BE2C (cell line): ENCODE data around the gene RNF14.

ENCODE experiments used
- DNase-seq: peaks from one replicate; pipeline ENCODE4 v3.0.0-alpha.2; 2020
- H3K27me3 ChIP-seq: fragments of 250-450 bp; sonication (Bioruptor Pico); 2 replicates; pipeline ENCODE4 v1.5.1; 2020; ENCODE audit warnings: mild to moderate bottlenecking
- H3K36me3 ChIP-seq: fragments of 250-450 bp; sonication (Bioruptor Pico); 2 replicates; pipeline ENCODE4 v1.5.1; 2020; ENCODE audit warnings: mild to moderate bottlenecking
- H3K4me1 ChIP-seq: fragments of 250-450 bp; sonication (Bioruptor Pico); 2 replicates; pipeline ENCODE4 v1.5.1; 2020
- H3K4me3 ChIP-seq: 2 replicates; pipeline ENCODE4 v1.5.1; 2011; ENCODE audit warnings: low read depth, low read length
- H3K9me3 ChIP-seq: fragments of 250-450 bp; sonication (Bioruptor Pico); 2 replicates; pipeline ENCODE4 v1.5.1; 2020
- CTCF ChIP-seq: IDR thresholded peaks from 2 replicates; pipeline ENCODE4 v1.5.1; 2012; ENCODE audit warnings: mild to moderate bottlenecking, low read depth, low read length

The RNF14 gene

GRCh38 chr5:141986072-141986471 is 17.2 kb downstream of the RNF14 start:
- Histone ChIP-seq H3K36me3 (peaks cover 51% of the 10 kb centered on the region), H3K4me1 (no peaks in the 10 kb centered on the region), H3K27me3 (no peaks in the 10 kb centered on the region), H3K9me3 (no peaks in the 10 kb centered on the region), H3K4me3 (no peak overlapping the region)
- TF ChIP-seq CTCF, result no peak
- DNase-seq, result no peak

- H3K4me3 ChIP-seq, result no peak overlapping the region
- no peak for DNase-seq
- peaks cover 41% of the 10 kb centered on the region for H3K36me3 ChIP-seq
- TF ChIP-seq CTCF, result no peak
- H3K4me1 ChIP-seq, result no peaks in the 10 kb centered on the region
- H3K27me3 ChIP-seq, result no peaks in the 10 kb centered on the region
- no peaks in the 10 kb centered on the region for H3K9me3 ChIP-seq
Observed at GRCh38 chr5:141989720-141990119, 20.8 kb downstream of the RNF14 start.

- peak; percentile 79 for DNase-seq
- Histone ChIP-seq H3K36me3 (peaks cover 21% of the 10 kb centered on the region), H3K27me3 (no peaks in the 10 kb centered on the region), H3K9me3 (no peaks in the 10 kb centered on the region), H3K4me1 (no peaks in the 10 kb centered on the region), H3K4me3 (no peak overlapping the region)
- peak; percentile 91 for TF ChIP-seq CTCF
Observed at GRCh38 chr5:141992349-141992963, 23.6 kb downstream of the RNF14 start.

DNA sequence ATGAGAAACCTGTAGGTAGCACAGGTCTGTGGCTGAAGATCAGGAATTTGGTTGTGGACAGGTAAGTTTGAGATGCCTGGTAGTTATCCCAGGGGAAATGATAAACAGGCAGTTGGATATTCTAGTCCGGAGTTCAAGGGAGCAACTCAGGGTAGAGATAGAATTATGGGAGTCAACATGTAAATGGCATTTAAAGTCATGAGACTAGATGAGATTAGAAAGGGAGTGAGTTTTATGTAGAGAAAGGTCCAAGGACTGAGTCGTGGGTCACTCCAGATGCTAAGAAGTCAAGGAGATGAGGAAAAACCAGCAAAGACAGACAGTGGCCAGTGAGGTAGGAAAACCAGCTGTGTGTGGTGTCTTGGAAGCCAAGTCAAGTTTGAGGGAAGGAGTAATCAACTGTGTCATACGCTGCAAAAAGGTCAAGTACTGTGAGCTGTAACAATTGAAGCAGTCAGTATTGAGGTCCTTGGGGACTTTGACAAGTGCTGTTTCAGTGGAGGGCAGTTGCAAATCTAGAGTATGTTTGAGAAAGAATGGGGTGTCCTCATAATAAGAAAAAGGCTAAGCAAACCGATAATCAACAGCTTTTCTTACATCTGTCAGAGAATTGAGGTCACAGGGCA is 25.7 kb downstream of the RNF14 start:
- TF ChIP-seq CTCF, result no peak
- no peaks in the 10 kb centered on the region for H3K9me3 ChIP-seq
- H3K36me3 ChIP-seq, result peaks cover 22% of the 10 kb centered on the region
- H3K27me3 ChIP-seq, result no peaks in the 10 kb centered on the region
- DNase-seq, result no peak
- H3K4me1 ChIP-seq, result no peaks in the 10 kb centered on the region
- no peak overlapping the region for H3K4me3 ChIP-seq

DNA sequence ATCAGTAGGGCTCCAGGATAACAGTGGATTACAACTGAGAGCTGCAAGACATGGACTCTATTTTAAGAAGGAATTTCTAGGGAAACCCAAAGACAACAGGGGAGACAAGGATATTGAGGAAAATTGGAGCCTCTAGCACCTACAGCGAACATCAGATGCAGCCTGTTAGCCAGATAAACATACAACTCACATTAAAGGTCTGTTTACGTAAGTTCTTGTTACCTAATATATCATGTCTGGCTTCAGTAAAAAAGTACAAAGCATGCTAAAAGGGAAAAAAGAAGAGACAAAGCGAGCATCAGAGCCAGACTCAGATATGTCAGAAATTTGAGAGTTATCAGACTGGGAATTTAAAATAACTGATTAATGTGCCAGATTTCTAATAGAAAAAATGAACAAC is 26.8 kb downstream of the RNF14 start:
- Histone ChIP-seq H3K4me1 (no peaks in the 10 kb centered on the region), H3K9me3 (no peaks in the 10 kb centered on the region), H3K4me3 (no peak overlapping the region), H3K36me3 (peaks cover 25% of the 10 kb centered on the region), H3K27me3 (no peaks in the 10 kb centered on the region)
- no peak for TF ChIP-seq CTCF
- no peak for DNase-seq

DNA sequence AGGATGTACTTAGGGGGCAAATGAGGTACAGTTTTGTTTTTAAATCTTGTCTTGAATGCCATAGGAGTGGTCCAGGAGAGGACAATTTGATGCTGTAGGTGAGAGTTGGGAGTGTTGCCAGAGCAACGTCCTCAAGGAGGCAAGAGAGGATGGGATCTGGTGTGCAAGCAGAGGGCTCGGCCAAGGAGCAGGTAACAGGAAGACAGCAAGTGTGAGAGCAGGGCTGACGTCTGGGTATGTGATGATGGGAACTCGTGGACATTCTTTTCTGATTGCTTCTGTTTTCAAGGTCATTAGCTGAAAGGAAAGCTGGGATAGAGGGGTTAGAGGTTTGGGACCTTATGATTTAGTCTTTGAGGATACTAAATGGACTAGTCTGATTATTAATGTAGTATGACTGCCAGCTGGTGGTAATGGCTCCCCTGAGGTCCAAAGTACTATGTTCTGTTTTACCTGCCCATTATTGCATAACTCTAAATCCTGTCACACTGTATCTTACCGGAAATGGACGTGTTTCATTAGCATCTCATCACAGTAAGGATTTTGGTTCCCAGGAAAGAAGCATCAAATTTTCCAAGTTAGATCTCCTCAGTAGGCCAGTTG is 28.6 kb downstream of the RNF14 start:
- H3K36me3 ChIP-seq, result peaks cover 39% of the 10 kb centered on the region
- DNase-seq, result no peak
- H3K4me1 ChIP-seq, result no peaks in the 10 kb centered on the region
- no peak overlapping the region for H3K4me3 ChIP-seq
- no peaks in the 10 kb centered on the region for H3K27me3 ChIP-seq
- no peaks in the 10 kb centered on the region for H3K9me3 ChIP-seq
- TF ChIP-seq CTCF, result no peak
